ENCODE results near the gene GLO1. TPM values are rescaled to one million over a fixed set of nuclear protein-coding genes. Genes with fewer than 3 reads are reported as not detected.

Gene GLO1
- total RNA-seq, 1 experiment from 2014 or later: 188 TPM

GRCh38 chr6:38656896-38657295, 46.0 kb downstream of the GLO1 start:
- H3K27me3 ChIP-seq (ENCODE audit: insufficient read depth, low read length): no peaks in the 10 kb centered on the region
- no peak overlapping the region for H2BK15ac ChIP-seq (ENCODE audit: low read depth, low read length)
- no peaks in the 10 kb centered on the region for H4K20me1 ChIP-seq (ENCODE audit: control insufficient read depth, insufficient read depth, insufficient read length)
- Mint-ChIP-seq H3K4me1 (no peaks in the 10 kb centered on the region), H3K9me3 (no peaks in the 10 kb centered on the region), H3K27me3 (ENCODE audit: low read depth) (no peaks in the 10 kb centered on the region), H3K4me3 (no peak overlapping the region), H3K27ac (no peak overlapping the region), H3K36me3 (ENCODE audit: insufficient read depth in 1 of 3, low read depth in 3 of 3) (no peaks in the 10 kb centered on the region)
- no peak overlapping the region for H3K18ac ChIP-seq (ENCODE audit: insufficient read length, low read depth, low read length)
- no peak overlapping the region for H4K91ac ChIP-seq (ENCODE audit: insufficient read length, low read depth, low read length)
- no peak overlapping the region for H3K4ac ChIP-seq (ENCODE audit: low read depth, low read length)
- no peak overlapping the region for H4K8ac ChIP-seq (replicated peaks; ENCODE audit: insufficient read length, low read depth, low read length)
- no peak overlapping the region for H2BK20ac ChIP-seq (ENCODE audit: low read depth, low read length, poor library complexity, severe bottlenecking)
- H2AK5ac ChIP-seq (ENCODE audit: insufficient read length, low read length): no peak overlapping the region
- H3K79me2 ChIP-seq (ENCODE audit: insufficient read depth, low read length): no peaks in the 10 kb centered on the region
- H3K23me2 ChIP-seq (ENCODE audit: insufficient read length, low read depth, low read length, poor library complexity, severe bottlenecking): no peaks in the 10 kb centered on the region
- no peak overlapping the region for H2BK5ac ChIP-seq (ENCODE audit: insufficient read length, low read length)
- H3K23ac ChIP-seq (ENCODE audit: insufficient read length, low read depth, low read length): no peak overlapping the region
- no peak overlapping the region for H2AFZ ChIP-seq (ENCODE audit: low read length)
- WGBS (ENCODE audit: extremely low coverage, insufficient read length, low lambda C conversion rate): no CpG with 5 or more reads among the region's 1 CpG
- H3K14ac ChIP-seq (ENCODE audit: insufficient read depth, low read length): no peak overlapping the region
- no peak overlapping the region for H2BK12ac ChIP-seq (ENCODE audit: insufficient read length, low read depth, low read length)
- no peak overlapping the region for H3K56ac ChIP-seq (ENCODE audit: insufficient read length, low read depth, low read length)
- no peak for TF ChIP-seq CTCF (conservative IDR thresholded peaks at IDR 0.05)
- H4K5ac ChIP-seq (ENCODE audit: insufficient read length, low read depth, low read length): no peak overlapping the region
- no peak overlapping the region for H3K4me2 ChIP-seq (ENCODE audit: insufficient read depth, insufficient read length, low read length)
- H3T11ph ChIP-seq (ENCODE audit: low read length): no peak overlapping the region
- no peaks in the 10 kb centered on the region for H3K9me3 ChIP-seq (ENCODE audit: control insufficient read depth, low read depth, low read length)
- no peak overlapping the region for H3K9ac ChIP-seq (ENCODE audit: extremely low read depth, insufficient read length, low read length)
- no peaks in the 10 kb centered on the region for H3K79me1 ChIP-seq (ENCODE audit: insufficient read depth, low read depth, low read length, poor library complexity, severe bottlenecking)
- H3K27ac ChIP-seq (ENCODE audit: insufficient read length, low read depth, low read length): no peak overlapping the region
- DNase-seq: no peak
- no peaks in the 10 kb centered on the region for H3K4me1 ChIP-seq (ENCODE audit: insufficient read depth, low read length)
- H2BK120ac ChIP-seq (ENCODE audit: low read depth, low read length, poor library complexity, severe bottlenecking): no peak overlapping the region
